GM23338 (cell line): ENCODE measurements around the gene PKIB. TPM values are rescaled to one million over a fixed set of nuclear protein-coding genes. Genes with fewer than 3 reads are reported as not detected.

ENCODE experiments used
- ATAC-seq: fragments of 200-7000 bp; cut with Tn5 transposase; 3 replicates; pipeline ENCODE4 v1.9.1; 2020
- DNase-seq: peaks from one replicate; pipeline ENCODE4 v3.0.0-alpha.2; 2015; ENCODE audit warnings: low spot score
- H2AFZ ChIP-seq: fragments of 200-600 bp; sonication (generic); 2 replicates; pipeline ENCODE4 v1.8.0; 2016; ENCODE audit warnings: antibody characterized with exemption, mild to moderate bottlenecking, moderate library complexity
- H3F3A ChIP-seq: fragments of 200-600 bp; sonication (generic); replicated peaks from 2 replicates; pipeline ENCODE4 v1.8.0; 2017; ENCODE audit warnings: antibody characterized with exemption, mixed run types, low read depth
- H3K27ac ChIP-seq: fragments of 200-600 bp; sonication (generic); 2 replicates; pipeline ENCODE4 v1.6.1; 2016; ENCODE audit warnings: low read depth
- H3K27me3 ChIP-seq: fragments of 200-600 bp; sonication (generic); 2 replicates; pipeline ENCODE4 v1.8.0; 2016; ENCODE audit warnings: mild to moderate bottlenecking, mixed run types, moderate library complexity; ENCODE audit not compliant: insufficient read depth
- H3K36me3 ChIP-seq: fragments of 200-600 bp; sonication (generic); 2 replicates; pipeline ENCODE4 v1.8.0; 2016; ENCODE audit warnings: mild to moderate bottlenecking; ENCODE audit not compliant: insufficient read depth
- H3K4me1 ChIP-seq: fragments of 200-600 bp; sonication (generic); 2 replicates; pipeline ENCODE4 v1.8.0; 2016; ENCODE audit warnings: mild to moderate bottlenecking, moderate library complexity; ENCODE audit not compliant: insufficient read depth
- H3K4me2 ChIP-seq: fragments of 200-600 bp; sonication (generic); 2 replicates; pipeline ENCODE4 v1.7.1; 2017; ENCODE audit warnings: mixed run types
- H3K4me3 ChIP-seq: fragments of 200-600 bp; sonication (generic); 2 replicates; pipeline ENCODE4 v1.6.1; 2016; ENCODE audit warnings: mixed run types
- H3K79me2 ChIP-seq: fragments of 200-600 bp; sonication (generic); replicated peaks from 2 replicates; pipeline ENCODE4 v1.8.0; 2017; ENCODE audit warnings: mild to moderate bottlenecking; ENCODE audit not compliant: insufficient read depth
- H3K9me2 ChIP-seq: fragments of 200-600 bp; sonication (generic); 2 replicates; pipeline ENCODE4 v1.8.0; 2017; ENCODE audit not compliant: insufficient read depth
- H4K20me1 ChIP-seq: fragments of 200-600 bp; sonication (generic); replicated peaks from 2 replicates; pipeline ENCODE4 v1.8.0; 2017; ENCODE audit warnings: mild to moderate bottlenecking; ENCODE audit not compliant: insufficient read depth
- H3K27ac Mint-ChIP-seq: 2 replicates; pipeline ENCODE4 v1.8.0; 2020; ENCODE audit warnings: inconsistent platforms, mild to moderate bottlenecking, moderate library complexity, mixed read lengths
- H3K27me3 Mint-ChIP-seq: 3 replicates; pipeline ENCODE4 v1.8.0; 2022; ENCODE audit warnings: low read depth, mild to moderate bottlenecking, moderate library complexity, mixed read lengths, inconsistent platforms; ENCODE audit not compliant: insufficient read depth, poor library complexity
- H3K36me3 Mint-ChIP-seq: 3 replicates; pipeline ENCODE4 v1.8.0; 2021; ENCODE audit warnings: low read depth, mild to moderate bottlenecking, inconsistent platforms, moderate library complexity, mixed read lengths
- H3K4me1 Mint-ChIP-seq: 3 replicates; pipeline ENCODE4 v1.8.0; 2020; ENCODE audit warnings: mild to moderate bottlenecking, inconsistent platforms, mixed read lengths
- H3K4me3 Mint-ChIP-seq: 3 replicates; pipeline ENCODE4 v1.8.0; 2021; ENCODE audit warnings: moderate library complexity, mild to moderate bottlenecking, inconsistent platforms, mixed read lengths
- H3K9me3 Mint-ChIP-seq: 3 replicates; pipeline ENCODE4 v1.8.0; 2020; ENCODE audit warnings: moderate library complexity, mild to moderate bottlenecking, inconsistent platforms, mixed read lengths
- CREB1 ChIP-seq: fragments of 250-450 bp; sonication (Bioruptor Pico); IDR thresholded peaks from 2 replicates; pipeline ENCODE4 v1.5.0; 2020; ENCODE audit warnings: low read depth, mild to moderate bottlenecking, moderate library complexity
- EZH2 ChIP-seq: fragments of 200-600 bp; sonication (generic); IDR thresholded peaks from one replicate; pipeline ENCODE4 v1.8.0; 2017; ENCODE audit warnings: antibody characterized with exemption, mild to moderate bottlenecking, low read depth; ENCODE audit not compliant: unreplicated experiment
- EZH2phosphoT487 ChIP-seq: fragments of 200-600 bp; sonication (generic); IDR thresholded peaks from one replicate; pipeline ENCODE4 v1.8.1; 2018; ENCODE audit warnings: antibody characterized with exemption; ENCODE audit not compliant: unreplicated experiment
- JUNB ChIP-seq: IDR thresholded peaks from one replicate; pipeline ENCODE4 v1.6.1; 2016; ENCODE audit warnings: antibody characterized with exemption; ENCODE audit not compliant: unreplicated experiment
- NANOG ChIP-seq: IDR thresholded peaks from 2 replicates; pipeline ENCODE4 v1.6.1; 2016; ENCODE audit warnings: antibody characterized with exemption, borderline replicate concordance
- POLR2AphosphoS5 ChIP-seq: IDR thresholded peaks from 2 replicates; pipeline ENCODE4 v1.6.1; 2016; ENCODE audit warnings: antibody characterized with exemption, low read depth
- STAT1 ChIP-seq: IDR thresholded peaks from one replicate; pipeline ENCODE4 v1.6.1; 2016; ENCODE audit warnings: antibody characterized with exemption; ENCODE audit not compliant: unreplicated experiment
- ZNF114 ChIP-seq: fragments of 250-450 bp; sonication (Bioruptor Pico); IDR thresholded peaks from 2 replicates; pipeline ENCODE4 v1.5.0; 2020; ENCODE audit warnings: mild to moderate bottlenecking, moderate library complexity
- ZNF331 ChIP-seq: fragments of 250-450 bp; sonication (Bioruptor Pico); IDR thresholded peaks from 2 replicates; pipeline ENCODE4 v1.5.0; 2020; ENCODE audit warnings: low read depth, mild to moderate bottlenecking, moderate library complexity
- polyA plus RNA-seq: library from polyadenylated mRNA; unstranded; fragments of >200 nt; fragmentation: Nextera tagmentation; extraction: Ambion mirVana; gene quantifications from 2 replicates; pipeline ENCODE4 v1.2.1, GENCODE V29; 2016
- total RNA-seq: library from RNA; depleted of rRNA; stranded (reverse); fragments of >200 nt; shearing (Covaris generic); gene quantifications from 2 replicates; pipeline ENCODE4 v1.2.3, GENCODE V29; 2014
- TF ChIP-seq, protein P1 (sequence below), 2 experiments: fragments of 200-600 bp in 1 of 2; sonication (generic) in 1 of 2; conservative IDR thresholded peaks; 2 replicates each; pipeline versions ENCODE4 v1.5.1 to v1.6.1; 2016 to 2017; ENCODE audit warnings: antibody characterized with exemption in 2 of 2, low read depth in 2 of 2, mild to moderate bottlenecking in 2 of 2, moderate library complexity in 1 of 2
- TF ChIP-seq, protein P2 (sequence below): IDR thresholded peaks from one replicate; pipeline ENCODE4 v1.6.1; 2018; ENCODE audit warnings: antibody characterized with exemption; ENCODE audit not compliant: unreplicated experiment

Gene PKIB
- total and polyA plus RNA-seq, 2 experiments from 2014 or later, result 125 to 170 TPM

- Histone ChIP-seq H3K36me3 (no peaks in the 10 kb centered on the region), H3K27me3 (no peaks in the 10 kb centered on the region), H3K79me2 (no peaks in the 10 kb centered on the region), H3K4me2 (no peak overlapping the region), H4K20me1 (no peaks in the 10 kb centered on the region), H3K27ac (no peak overlapping the region), H2AFZ (no peak overlapping the region), H3K4me1 (peaks cover 18% of the 10 kb centered on the region), H3K9me2 (no peaks in the 10 kb centered on the region), H3F3A (no peaks in the 10 kb centered on the region), H3K4me3 (no peak overlapping the region)
- Mint-ChIP-seq H3K4me1 (peaks cover 9% of the 10 kb centered on the region), H3K27me3 (no peaks in the 10 kb centered on the region), H3K4me3 (no peak overlapping the region), H3K9me3 (no peaks in the 10 kb centered on the region), H3K27ac (no peak overlapping the region), H3K36me3 (no peaks in the 10 kb centered on the region)
- TF ChIP-seq ZNF114 (CRISPR knock-in tag) (no peak), NANOG (no peak), ZNF331 (no peak)
- TF ChIP-seq, protein P1, sequence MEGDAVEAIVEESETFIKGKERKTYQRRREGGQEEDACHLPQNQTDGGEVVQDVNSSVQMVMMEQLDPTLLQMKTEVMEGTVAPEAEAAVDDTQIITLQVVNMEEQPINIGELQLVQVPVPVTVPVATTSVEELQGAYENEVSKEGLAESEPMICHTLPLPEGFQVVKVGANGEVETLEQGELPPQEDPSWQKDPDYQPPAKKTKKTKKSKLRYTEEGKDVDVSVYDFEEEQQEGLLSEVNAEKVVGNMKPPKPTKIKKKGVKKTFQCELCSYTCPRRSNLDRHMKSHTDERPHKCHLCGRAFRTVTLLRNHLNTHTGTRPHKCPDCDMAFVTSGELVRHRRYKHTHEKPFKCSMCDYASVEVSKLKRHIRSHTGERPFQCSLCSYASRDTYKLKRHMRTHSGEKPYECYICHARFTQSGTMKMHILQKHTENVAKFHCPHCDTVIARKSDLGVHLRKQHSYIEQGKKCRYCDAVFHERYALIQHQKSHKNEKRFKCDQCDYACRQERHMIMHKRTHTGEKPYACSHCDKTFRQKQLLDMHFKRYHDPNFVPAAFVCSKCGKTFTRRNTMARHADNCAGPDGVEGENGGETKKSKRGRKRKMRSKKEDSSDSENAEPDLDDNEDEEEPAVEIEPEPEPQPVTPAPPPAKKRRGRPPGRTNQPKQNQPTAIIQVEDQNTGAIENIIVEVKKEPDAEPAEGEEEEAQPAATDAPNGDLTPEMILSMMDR (conservative IDR thresholded peaks at IDR 0.05; ENCODE audit: low read depth in 2 of 2), result no peak
- DNase-seq (no peak), ATAC-seq (no peak)
Measured at GRCh38 chr6:122712093-122712447, 101.9 kb downstream of the PKIB start.

DNA sequence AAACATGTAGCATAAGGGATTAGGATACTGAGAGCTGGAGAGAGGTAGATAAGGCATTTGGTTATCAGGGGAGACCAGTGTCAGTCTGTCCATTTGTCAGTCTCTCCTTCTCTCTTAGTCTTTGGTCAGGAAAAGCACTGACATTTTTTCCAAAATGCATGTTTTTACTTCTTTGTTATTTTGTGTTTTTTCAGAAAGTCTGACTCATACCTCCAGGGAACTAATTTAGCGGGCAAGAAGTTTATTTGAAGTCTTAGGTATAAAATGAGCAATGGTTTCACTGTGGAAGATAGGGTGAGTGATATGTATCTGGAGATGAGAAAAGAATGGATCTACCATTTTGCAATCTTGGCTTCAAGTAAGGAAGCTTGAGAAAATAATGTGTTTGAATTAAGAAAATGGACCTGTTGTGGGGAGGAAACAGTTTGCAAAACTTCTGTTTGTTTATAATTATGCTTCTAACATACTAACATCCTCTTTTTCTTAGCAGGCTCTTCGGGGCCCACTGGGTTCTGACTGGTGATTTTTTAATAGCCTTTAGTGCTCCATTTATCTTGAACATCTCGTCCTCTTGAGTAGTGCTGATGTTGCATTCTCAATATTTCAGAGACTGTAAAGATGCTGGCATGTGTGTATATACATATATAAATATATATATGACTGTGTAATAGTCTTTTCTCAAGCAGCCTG, 102.4 kb downstream of the PKIB start:
- Histone ChIP-seq H3K27ac (no peak overlapping the region), H3K36me3 (no peaks in the 10 kb centered on the region), H3K4me2 (no peak overlapping the region), H3K27me3 (no peaks in the 10 kb centered on the region), H3K79me2 (no peaks in the 10 kb centered on the region), H3F3A (no peaks in the 10 kb centered on the region), H3K4me3 (no peak overlapping the region), H2AFZ (no peak overlapping the region), H3K4me1 (peaks cover 19% of the 10 kb centered on the region), H4K20me1 (no peaks in the 10 kb centered on the region), H3K9me2 (no peaks in the 10 kb centered on the region)
- no peak overlapping the region for H3K4me3 Mint-ChIP-seq
- TF ChIP-seq JUNB (no peak), POLR2AphosphoS5 (no peak), STAT1 (no peak), EZH2 (no peak), EZH2phosphoT487 (no peak), CREB1 (CRISPR knock-in tag) (no peak)
- TF ChIP-seq, protein P2, sequence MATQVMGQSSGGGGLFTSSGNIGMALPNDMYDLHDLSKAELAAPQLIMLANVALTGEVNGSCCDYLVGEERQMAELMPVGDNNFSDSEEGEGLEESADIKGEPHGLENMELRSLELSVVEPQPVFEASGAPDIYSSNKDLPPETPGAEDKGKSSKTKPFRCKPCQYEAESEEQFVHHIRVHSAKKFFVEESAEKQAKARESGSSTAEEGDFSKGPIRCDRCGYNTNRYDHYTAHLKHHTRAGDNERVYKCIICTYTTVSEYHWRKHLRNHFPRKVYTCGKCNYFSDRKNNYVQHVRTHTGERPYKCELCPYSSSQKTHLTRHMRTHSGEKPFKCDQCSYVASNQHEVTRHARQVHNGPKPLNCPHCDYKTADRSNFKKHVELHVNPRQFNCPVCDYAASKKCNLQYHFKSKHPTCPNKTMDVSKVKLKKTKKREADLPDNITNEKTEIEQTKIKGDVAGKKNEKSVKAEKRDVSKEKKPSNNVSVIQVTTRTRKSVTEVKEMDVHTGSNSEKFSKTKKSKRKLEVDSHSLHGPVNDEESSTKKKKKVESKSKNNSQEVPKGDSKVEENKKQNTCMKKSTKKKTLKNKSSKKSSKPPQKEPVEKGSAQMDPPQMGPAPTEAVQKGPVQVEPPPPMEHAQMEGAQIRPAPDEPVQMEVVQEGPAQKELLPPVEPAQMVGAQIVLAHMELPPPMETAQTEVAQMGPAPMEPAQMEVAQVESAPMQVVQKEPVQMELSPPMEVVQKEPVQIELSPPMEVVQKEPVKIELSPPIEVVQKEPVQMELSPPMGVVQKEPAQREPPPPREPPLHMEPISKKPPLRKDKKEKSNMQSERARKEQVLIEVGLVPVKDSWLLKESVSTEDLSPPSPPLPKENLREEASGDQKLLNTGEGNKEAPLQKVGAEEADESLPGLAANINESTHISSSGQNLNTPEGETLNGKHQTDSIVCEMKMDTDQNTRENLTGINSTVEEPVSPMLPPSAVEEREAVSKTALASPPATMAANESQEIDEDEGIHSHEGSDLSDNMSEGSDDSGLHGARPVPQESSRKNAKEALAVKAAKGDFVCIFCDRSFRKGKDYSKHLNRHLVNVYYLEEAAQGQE, result no peak
- H3K27me3 Mint-ChIP-seq, result no peaks in the 10 kb centered on the region
- no peaks in the 10 kb centered on the region for H3K9me3 Mint-ChIP-seq
- DNase-seq, result no peak
- ATAC-seq, result no peak
- no peak overlapping the region for H3K27ac Mint-ChIP-seq
- H3K4me1 Mint-ChIP-seq, result peaks cover 15% of the 10 kb centered on the region
- 0 out of 3 replicates have a peak, but pooled peaks cover under 1% of the 10 kb centered on the region for H3K36me3 Mint-ChIP-seq
